Peyer's patch (tissue), 4 donors: ENCODE data around the gene PRAMEF11.

Source experiments
- CTCF ChIP-seq, 6 experiments: fragments of 450-650 bp in 4 of 6; fragments of 200-600 bp in 2 of 6; sonication (generic) in 1 of 6; IDR thresholded peaks; one replicate each; pipeline ENCODE4 v1.5.1; 2017 to 2019; ENCODE audit warnings: antibody characterized with exemption in 6 of 6, mild to moderate bottlenecking in 3 of 6, moderate library complexity in 1 of 6
- POLR2A ChIP-seq, 2 donors: fragments of 450-650 bp; IDR thresholded peaks; one replicate each; pipeline ENCODE4 v1.5.1; 2017; ENCODE audit warnings: antibody characterized with exemption in 2 of 2, mild to moderate bottlenecking in 2 of 2, moderate library complexity in 2 of 2

DNA sequence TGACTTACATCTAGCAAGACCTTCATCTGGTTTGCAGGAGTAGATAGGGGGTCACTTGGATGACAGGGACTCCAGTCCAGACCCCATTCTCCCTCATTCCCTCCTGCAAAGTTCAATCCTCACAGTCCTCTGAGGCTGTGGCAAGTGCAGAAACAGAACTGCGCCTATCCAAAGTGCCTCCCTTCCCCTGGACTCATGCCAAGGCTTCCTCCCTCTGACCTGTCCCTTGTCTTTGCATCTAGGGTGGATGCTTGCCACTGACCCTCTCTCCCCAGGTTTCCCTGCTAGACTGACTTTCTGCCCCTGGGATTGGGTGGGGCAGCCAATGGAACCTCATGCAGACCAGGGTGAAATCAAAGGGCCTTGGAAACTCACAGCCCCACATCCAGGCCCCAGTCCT is 21.3 kb downstream of the PRAMEF11 start:
- TF ChIP-seq POLR2A (IDR thresholded peaks at IDR 0.05): no peak
- TF ChIP-seq CTCF (IDR thresholded peaks at IDR 0.05): no peak
